ENCODE measurements around the gene TRIM44.

- TF ChIP-seq CTCF (conservative IDR thresholded peaks at IDR 0.05; ENCODE audit: low read depth, low read length) (no peak), EZH2 (IDR thresholded peaks at IDR 0.05; ENCODE audit: borderline replicate concordance, low read depth, low read length, poor library complexity, severe bottlenecking) (no peak)
These were observed 13.5 kb downstream of the TRIM44 start for GRCh38 chr11:35675901-35676610.
